GM12878 (cell line): ENCODE measurements around the gene RAB3B. TPM values are rescaled to one million over a fixed set of nuclear protein-coding genes. Genes with fewer than 3 reads are reported as not detected.

Source experiments
- IRF3 ChIP-seq: fragments of 450-650 bp; IDR thresholded peaks from 2 replicates; pipeline ENCODE4 v1.6.1; 2014; ENCODE audit warnings: mild to moderate bottlenecking
- MEF2B ChIP-seq: fragments of 450-650 bp; IDR thresholded peaks from 2 replicates; pipeline ENCODE4 v1.6.1; 2018; ENCODE audit warnings: mild to moderate bottlenecking, moderate library complexity; ENCODE audit not compliant: partially characterized antibody, poor library complexity, severe bottlenecking
- POLR2A ChIP-seq: IDR thresholded peaks from 2 replicates; pipeline ENCODE4 v1.6.1; 2011; ENCODE audit warnings: low read depth, mild to moderate bottlenecking, low read length
- SP1 ChIP-seq: IDR thresholded peaks from one replicate; pipeline ENCODE4 v1.6.1; 2011; ENCODE audit warnings: low read depth, low read length
- polyA plus RNA-seq, 11 experiments: library from polyadenylated mRNA; depleted of rRNA in 4 of 11; unstranded in 6 of 11; stranded (reverse) in 5 of 11; fragments of >200 nt; fragmentation: Nextera tagmentation in 4 of 11; fragmentation: Illumina TruSeq in 1 of 11; extraction: Ambion mirVana in 4 of 11; extraction: Trizol in 1 of 11; gene quantifications; 1 replicate in 1 of 11; 2 replicates in 10 of 11; pipeline versions ENCODE4 v1.2.1 to v1.2.3, GENCODE V29; 2011 to 2016; ENCODE audit warnings: inconsistent platforms in 2 of 11, missing spikeins in 2 of 11, low read depth in 1 of 11
- total RNA-seq, 4 experiments: library from RNA; depleted of rRNA in 3 of 4; stranded (reverse); fragments of >200 nt in 3 of 4; fragmentation: Illumina TruSeq in 1 of 4; extraction: Trizol in 1 of 4; gene quantifications; 2 replicates each; pipeline versions ENCODE4 v1.2.1 to v1.2.3, GENCODE V29; 2013 to 2021
- TF ChIP-seq, protein P1 (sequence below): fragments of 450-650 bp; IDR thresholded peaks from 2 replicates; pipeline ENCODE4 v1.6.1; 2016; ENCODE audit warnings: mild to moderate bottlenecking
- TF ChIP-seq, protein P2 (sequence below): IDR thresholded peaks from 2 replicates; pipeline ENCODE4 v1.6.1; 2011; ENCODE audit warnings: mild to moderate bottlenecking, low read depth, low read length, moderate library complexity; ENCODE audit not compliant: insufficient replicate concordance
- TF ChIP-seq, protein P3 (sequence below), 3 experiments: IDR thresholded peaks in 2 of 3; conservative IDR thresholded peaks in 1 of 3; 2 replicates each; pipeline ENCODE4 v1.5.1; 2011; ENCODE audit warnings: low read depth in 3 of 3, low read length in 3 of 3, mild to moderate bottlenecking in 3 of 3, control low read depth in 2 of 3, moderate library complexity in 2 of 3, inconsistent platforms in 1 of 3, mixed read lengths in 1 of 3; ENCODE audit not compliant: control insufficient read depth in 2 of 3, insufficient read depth in 1 of 3; ENCODE audit errors: extremely low read depth in 1 of 3

RAB3B gene
- total and polyA plus RNA-seq, 10 of the 15 experiments (the other 5 are each of a cell fraction or from before 2014, with no cell fraction given) = 0.05 to 0.32 (median 0.24) TPM

DNA sequence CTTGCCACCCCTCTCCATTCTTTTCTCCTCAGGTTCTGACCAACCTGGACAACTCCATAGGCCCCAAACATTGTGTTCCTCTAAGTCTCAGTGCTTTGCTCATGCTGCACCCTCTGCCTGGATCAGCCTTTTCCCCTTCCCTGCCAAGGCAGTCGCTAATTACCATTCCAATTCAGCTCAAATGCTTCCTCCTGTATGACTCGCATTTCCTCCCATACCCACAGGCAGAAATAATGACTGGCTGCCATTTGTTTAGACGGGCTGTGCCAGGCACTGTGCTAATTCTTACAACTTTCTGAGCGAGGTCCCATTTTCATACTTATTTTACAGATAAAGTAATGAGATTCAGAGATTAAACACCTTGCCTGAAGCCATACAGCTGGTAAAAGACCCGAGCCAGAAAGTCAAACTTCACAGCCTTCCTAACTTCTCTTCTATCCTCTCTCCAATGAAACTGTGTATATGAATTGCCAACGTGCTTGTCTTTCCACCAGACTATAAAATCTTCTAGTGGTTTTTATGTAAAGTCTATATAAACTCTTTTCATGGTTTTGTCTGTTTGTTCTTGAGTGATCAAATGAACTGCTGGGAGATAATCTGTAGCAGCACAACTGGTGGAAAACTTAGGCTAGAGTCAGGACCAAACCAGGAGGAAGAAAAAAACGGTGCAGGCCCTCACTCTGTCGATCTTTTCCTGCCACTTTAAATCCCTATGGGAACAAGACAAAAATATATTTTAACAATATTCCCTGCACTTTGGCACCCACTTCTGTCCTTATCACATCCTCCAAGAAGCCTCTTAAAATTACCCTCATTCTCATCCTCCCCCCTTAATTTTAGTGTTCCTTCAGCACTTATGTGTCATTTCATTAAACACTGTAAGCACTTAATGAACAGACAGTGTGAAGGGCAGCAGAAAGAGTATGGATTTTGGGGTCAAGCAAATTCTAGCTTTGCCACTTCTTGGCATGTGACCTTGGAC is 33.7 kb downstream of the RAB3B start (continued):
- TF ChIP-seq, protein P1, sequence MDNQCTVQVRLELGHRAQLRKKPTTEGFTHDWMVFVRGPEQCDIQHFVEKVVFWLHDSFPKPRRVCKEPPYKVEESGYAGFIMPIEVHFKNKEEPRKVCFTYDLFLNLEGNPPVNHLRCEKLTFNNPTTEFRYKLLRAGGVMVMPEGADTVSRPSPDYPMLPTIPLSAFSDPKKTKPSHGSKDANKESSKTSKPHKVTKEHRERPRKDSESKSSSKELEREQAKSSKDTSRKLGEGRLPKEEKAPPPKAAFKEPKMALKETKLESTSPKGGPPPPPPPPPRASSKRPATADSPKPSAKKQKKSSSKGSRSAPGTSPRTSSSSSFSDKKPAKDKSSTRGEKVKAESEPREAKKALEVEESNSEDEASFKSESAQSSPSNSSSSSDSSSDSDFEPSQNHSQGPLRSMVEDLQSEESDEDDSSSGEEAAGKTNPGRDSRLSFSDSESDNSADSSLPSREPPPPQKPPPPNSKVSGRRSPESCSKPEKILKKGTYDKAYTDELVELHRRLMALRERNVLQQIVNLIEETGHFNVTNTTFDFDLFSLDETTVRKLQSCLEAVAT = no peak
- TF ChIP-seq MEF2B (no peak), IRF3 (no peak), SP1 (no peak), POLR2A (no peak)
- TF ChIP-seq, protein P2, sequence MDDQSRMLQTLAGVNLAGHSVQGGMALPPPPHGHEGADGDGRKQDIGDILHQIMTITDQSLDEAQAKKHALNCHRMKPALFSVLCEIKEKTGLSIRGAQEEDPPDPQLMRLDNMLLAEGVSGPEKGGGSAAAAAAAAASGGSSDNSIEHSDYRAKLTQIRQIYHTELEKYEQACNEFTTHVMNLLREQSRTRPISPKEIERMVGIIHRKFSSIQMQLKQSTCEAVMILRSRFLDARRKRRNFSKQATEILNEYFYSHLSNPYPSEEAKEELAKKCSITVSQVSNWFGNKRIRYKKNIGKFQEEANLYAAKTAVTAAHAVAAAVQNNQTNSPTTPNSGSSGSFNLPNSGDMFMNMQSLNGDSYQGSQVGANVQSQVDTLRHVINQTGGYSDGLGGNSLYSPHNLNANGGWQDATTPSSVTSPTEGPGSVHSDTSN = no peak
- TF ChIP-seq, protein P3, sequence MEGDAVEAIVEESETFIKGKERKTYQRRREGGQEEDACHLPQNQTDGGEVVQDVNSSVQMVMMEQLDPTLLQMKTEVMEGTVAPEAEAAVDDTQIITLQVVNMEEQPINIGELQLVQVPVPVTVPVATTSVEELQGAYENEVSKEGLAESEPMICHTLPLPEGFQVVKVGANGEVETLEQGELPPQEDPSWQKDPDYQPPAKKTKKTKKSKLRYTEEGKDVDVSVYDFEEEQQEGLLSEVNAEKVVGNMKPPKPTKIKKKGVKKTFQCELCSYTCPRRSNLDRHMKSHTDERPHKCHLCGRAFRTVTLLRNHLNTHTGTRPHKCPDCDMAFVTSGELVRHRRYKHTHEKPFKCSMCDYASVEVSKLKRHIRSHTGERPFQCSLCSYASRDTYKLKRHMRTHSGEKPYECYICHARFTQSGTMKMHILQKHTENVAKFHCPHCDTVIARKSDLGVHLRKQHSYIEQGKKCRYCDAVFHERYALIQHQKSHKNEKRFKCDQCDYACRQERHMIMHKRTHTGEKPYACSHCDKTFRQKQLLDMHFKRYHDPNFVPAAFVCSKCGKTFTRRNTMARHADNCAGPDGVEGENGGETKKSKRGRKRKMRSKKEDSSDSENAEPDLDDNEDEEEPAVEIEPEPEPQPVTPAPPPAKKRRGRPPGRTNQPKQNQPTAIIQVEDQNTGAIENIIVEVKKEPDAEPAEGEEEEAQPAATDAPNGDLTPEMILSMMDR (IDR thresholded peaks at IDR 0.05 in 2 of 3, conservative IDR thresholded peaks at IDR 0.05 in 1 of 3; ENCODE audit: control insufficient read depth in 2 of 3, extremely low read depth in 1 of 3, insufficient read depth in 1 of 3, low read depth in 3 of 3, low read length in 3 of 3) = no peak
